Measurements from ENCODE around the gene PAN2.

DNA sequence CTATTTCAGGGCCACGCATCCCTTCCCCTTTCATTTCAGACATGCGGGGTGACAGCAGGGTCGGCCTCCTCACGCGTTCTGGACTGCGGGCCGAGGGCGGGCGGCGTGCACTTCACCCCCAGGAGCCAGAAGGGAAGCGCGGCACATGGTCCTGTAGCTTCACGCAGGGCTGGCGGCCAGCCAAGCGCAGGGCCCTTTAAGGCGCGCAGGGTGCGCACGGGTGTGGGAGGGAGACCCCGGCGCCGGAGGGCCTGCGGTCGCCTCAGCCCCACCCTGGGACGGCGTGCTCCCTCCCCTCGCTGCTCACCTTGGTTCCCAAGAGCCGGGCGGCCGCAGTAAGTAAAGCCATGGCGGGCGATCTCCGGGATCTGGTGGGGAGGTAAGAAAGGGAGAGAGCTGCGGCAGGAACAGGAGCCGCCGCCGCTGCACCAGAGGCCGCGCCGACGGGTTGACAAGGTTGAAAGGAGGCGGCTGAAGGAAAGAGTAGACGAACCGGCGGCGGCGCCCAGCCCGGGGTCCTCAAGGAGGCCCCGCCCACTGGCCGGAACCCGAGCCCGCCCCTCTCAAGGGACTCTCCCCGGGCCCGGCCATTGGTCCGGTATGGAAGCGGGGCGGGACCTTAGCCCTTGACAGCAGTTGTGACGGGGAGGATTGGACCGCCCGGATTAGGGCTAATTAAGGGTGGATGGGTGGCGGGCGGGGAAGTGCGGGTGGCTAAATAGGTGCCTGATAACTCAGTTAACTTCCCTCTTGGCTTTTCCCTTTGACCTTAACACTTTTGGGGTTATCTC is 33.8 kb downstream of the PAN2 start, which contains the start of gene CS:
- TF ChIP-seq, protein P1, sequence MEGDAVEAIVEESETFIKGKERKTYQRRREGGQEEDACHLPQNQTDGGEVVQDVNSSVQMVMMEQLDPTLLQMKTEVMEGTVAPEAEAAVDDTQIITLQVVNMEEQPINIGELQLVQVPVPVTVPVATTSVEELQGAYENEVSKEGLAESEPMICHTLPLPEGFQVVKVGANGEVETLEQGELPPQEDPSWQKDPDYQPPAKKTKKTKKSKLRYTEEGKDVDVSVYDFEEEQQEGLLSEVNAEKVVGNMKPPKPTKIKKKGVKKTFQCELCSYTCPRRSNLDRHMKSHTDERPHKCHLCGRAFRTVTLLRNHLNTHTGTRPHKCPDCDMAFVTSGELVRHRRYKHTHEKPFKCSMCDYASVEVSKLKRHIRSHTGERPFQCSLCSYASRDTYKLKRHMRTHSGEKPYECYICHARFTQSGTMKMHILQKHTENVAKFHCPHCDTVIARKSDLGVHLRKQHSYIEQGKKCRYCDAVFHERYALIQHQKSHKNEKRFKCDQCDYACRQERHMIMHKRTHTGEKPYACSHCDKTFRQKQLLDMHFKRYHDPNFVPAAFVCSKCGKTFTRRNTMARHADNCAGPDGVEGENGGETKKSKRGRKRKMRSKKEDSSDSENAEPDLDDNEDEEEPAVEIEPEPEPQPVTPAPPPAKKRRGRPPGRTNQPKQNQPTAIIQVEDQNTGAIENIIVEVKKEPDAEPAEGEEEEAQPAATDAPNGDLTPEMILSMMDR (IDR thresholded peaks at IDR 0.05), result no peak
- no peak for TF ChIP-seq POLR2A (IDR thresholded peaks at IDR 0.05)

Measured in lower leg skin (tissue), 3 donors.